ENCODE results near the gene BEGAIN.
A peak's percentile ranks its signal among the peaks of the same experiment; 100 is the strongest.

The BEGAIN gene

DNA sequence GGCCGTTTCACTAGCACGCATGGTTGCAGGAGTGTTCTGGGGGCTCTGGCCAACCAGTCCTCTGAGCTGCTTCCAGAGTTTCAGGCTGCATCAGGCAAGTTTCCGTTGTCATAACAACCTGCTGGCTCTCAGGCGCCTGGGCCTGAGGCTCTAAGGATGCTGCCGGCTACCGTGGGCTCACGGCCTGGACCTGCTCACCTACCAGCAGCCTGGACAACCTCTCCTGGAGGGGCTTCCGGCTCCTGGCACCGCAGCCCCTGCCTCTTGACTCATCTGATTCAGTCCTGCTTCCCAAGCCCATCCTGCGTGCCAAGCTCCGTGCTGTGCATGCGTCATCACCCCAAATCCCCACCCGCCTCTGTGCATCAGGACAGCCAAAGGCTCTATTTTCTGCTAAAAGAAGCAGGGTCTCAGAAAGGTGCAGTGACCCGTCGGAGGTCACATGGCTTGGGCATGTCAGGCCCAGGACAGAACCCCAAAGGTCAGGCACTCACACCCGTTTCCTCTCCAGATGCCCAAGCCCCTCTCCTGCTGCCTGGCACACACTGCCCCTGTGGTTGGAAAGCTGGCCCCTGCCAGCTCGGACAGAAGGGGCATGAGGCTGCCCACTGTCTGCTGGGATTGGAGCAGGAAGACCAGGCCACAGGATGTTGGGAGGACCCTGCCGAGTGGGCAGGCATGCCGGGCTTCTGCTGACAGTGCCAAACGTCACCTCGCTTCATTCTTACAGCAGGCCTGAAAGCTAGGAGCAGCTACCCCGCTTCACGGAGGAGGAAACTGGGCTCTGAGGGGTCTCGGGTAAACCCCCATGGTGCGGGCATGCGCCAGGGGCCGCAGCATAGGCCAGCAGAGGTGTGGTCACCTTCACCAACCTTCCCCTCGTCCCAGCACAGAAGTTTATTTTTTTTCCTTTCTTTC lies 5.7 kb downstream of the BEGAIN start:
- peak; percentile 23 for DNase-seq

DNA sequence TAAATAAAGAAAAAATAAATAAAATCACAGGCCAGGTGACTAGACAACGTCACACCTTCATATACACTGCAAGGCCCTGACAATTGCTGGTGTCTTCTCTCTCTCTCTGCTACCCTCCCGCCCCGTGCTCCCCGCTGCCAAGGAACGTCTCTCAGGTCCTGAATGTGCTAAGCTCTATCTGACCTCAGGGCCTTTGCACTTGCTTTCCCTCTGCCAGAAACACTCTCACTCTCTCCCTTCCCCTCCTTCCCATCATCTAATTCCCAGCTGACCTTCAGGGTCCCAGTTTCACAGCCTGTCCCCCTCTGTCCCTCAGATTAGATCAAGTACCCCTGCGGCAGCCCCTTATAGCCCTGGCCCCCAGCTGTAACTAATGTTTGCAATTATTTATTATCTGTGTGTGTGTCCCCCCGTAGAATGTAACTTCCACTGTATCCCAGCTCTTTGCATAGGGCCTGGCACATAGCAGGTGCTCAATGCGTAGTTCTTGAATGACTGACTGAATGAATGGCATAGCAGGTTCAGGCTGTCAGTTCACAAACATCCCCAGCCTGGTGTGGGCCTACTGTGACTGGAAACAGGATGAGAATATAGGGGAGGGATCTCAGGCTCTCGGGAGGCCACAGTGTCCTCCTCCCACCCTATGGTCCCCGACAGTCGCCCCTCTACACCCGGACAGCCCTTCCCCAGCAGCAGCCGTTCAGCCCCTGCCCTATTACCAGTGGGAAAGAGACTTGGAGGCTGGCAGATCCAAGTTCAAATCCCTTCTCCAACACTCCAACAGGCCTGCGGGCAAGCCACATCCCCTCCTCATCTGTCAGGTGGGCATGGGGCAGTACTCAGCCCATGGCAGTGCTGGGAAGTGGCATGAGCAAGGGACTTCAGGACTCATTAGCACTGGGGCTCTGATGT lies 6.6 kb downstream of the BEGAIN start:
- DNase-seq = peak; percentile 7

DNA sequence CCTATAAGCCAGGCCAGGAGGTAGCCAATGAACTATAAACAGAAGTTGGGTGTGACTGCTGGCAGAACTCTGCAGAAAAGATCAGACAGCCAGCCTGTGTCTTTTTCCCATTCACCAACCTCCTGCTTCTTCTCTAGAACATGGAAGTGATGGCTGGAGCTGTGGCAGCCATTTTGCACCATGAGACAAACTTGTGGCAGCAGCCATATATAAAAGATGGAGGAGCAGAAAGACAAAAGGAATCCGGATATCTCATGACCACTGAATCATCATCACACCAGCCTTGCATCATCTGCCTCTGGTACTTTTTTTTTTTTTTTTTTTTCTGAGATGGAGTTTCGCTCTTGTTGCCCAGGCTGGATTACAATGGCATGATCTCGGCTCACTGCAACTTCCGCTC lies 8.7 kb downstream of the BEGAIN start:
- no peak for DNase-seq

DNA sequence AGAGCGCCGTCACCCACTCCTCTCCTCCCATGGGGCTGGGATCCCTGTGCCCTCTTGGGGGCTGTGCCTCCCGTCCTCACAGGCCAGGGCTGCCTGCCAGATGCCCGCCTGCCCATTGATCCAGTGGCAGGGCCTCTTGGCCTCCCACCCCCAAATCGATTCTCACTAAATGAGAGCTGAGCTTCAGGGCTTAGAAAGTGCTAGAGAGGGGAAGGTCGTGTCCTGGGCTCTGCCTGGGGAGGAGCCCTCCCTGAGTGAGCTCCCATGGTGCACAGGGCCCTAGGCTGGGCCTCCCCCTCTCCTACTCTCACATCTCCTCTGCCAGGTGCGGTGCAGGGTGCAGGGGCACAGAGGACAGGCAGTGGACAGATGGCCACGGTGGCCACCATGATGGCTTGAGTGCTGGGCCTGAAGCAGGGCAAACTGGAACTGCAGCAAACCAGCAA lies 9.2 kb downstream of the BEGAIN start:
- DNase-seq = peak; percentile 18

DNA sequence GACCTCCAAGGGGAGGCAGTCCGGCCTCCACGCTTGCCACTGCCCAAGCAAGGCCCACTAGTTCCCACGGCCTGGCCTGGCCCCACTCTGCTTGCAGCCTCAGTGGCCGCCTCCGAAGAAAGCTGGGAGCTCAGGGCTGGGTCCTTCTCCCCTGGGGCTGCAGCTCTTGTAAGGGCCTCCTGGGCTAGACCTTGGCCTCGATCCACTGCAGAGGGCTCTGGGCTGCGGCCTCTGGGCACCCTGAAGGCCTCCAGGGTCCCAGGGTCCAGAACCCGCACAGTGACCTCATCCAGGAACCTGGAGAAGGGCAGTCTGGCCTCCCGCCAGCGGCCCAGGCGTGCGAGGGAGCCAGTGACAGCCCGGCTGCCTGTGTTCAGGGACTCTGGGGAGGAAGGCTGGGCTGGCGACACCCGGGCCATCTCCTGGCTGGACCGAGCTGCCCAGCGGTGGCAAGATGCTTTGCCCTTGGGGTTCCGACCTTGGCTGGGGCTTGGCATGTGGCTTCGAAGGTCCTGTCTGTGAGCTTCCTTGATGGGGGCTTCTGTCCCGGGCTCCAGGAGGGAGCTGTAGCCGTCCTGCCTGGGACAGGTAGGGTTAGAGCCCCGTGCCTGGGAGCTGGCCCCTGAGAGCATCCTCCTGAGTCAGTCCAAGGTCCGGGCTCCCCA lies 9.8 kb downstream of the BEGAIN start:
- peak; percentile 21 for DNase-seq

DNA sequence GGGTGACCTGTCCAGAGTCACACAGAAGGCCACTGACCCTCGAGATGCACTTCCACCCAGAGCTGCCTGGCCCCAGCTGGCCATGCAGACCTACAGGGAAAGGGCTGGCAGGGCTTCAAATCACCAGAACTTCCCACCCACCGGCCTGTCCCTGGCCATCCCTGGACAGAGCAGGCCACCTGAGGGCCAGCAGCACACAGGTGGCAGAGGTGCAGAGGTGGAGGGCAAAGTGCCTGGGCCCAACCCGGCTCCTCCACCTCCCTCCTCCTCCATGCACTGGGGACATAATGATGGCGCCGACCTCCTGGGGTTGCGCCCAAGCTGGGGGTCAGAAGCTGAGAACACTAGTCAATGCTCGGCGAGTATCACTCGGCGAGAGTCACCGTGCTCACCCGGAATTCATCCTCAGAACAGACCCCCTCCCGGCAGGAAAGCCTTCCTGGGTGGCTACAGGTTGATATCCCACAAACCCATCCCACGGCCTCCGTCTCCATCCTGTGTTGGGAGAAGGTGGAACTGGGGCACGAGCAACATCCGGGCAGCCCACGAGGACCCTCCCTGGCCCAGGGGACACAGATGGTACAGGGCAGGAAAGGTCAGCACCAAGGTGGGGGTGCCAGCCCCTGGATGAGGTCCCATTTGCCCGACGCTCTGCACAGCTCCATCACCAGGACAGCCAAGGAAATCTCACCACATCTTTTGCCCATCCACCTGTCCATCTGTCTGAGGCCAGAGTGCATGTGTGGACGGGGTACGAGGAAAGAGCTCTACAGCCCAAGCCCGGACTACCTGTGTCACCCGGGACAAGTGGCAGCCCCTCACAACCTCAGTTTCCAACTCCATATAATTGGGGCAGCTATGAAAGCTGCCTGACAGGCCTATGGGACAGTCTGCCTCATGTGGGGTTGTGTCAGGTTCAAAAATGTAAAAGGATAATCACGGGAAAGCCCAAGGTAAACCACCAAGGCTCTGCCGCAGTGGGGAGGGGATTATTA lies 10.8 kb downstream of the BEGAIN start:
- DNase-seq = peak; percentile 21

DNA sequence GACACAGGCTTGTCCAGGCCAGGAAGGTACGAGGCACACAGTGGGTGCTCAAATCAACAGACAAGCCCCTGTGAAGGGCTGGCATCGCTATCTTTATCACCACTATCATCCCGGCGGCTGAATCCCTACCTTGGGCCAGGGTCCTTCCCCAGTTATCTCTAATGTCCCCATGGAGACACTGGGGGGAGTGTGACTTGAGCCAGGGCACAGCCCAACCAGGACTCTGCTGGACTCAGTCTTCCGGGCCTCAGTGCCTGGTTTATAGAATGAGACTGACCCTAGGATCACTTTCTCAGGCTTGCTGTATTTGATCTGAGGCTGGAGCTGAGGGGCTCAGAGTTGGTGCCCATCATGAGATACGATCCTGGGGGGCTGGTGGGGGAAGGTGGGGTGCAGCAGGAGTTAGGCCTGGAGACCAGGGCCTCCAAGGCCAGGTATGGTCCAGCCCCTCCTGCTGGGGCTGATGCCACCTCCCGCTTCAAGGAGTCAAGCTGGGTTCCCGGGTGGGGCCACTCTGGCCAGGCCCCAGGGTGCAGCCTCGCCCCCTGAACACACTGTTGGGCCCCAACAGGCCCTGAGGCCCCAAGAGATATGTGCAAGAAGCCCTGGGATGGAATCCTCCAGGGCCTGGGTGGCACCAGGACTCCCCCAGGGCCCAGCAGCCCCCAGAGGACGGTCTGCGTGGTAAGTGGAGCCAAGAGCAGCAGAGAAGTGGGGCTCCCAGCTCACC lies 11.8 kb downstream of the BEGAIN start:
- DNase-seq = peak; percentile 14

DNA sequence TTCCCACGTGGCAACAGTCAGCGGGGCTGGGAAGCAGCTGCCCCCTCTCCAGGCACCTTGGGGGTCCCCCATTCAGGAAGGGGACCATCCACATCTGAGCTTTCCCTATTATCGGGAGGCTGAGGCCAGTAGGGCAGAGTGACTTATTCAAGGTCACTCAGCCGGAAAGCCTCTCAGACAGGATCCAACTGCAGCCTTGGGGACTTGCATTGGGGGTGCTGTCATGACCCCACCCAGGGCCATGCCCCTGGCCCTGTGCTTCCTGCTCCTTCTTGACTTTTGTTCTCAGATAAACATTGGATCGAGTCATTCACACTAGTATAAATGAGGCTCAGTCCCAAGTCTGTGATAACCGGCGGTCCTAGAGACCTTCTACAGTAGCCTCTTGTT lies 12.6 kb downstream of the BEGAIN start:
- no peak for DNase-seq

DNA sequence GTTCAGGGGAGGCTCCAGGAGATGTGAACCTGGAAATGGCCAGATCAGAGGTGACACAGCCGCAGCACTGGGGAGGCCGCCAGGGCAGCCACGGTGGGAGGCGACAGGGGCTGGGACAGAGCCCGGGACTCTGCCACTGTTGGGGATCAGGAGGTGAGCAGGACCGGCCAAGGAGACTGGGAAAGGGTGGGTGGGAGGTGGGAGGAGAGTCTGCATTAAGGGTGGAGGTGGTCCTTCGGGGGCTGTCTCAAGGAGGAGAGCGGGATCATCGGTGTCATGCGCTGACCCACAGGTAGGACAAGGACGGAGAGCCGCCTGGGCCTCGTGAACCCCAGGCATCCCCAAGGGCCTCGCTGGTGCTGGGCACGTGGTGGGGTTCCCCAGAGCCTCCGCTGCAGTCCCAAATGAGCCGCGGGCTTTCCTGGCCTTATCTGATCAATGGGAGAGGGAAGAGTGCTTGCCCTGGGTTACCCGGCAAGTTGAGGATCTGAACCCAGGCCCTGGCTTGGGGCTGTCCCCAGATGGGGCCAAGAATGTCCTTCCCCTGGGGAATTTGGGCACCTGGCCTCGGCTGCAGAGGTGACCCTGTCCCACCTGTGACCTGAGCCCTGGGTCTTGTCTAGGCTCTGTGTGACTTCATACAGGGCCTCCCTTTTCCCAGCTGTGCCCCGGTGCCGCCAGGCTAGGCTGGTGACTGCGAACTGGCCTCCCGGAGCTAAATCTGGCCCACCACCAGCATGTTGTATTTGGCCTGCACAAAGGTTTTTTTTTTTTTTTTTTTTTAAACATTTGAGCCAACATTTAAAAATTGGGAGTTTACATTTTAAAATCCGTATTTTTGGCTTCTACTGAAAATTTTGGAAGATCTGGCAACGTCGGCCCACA lies 13.2 kb downstream of the BEGAIN start:
- no peak for DNase-seq

DNA sequence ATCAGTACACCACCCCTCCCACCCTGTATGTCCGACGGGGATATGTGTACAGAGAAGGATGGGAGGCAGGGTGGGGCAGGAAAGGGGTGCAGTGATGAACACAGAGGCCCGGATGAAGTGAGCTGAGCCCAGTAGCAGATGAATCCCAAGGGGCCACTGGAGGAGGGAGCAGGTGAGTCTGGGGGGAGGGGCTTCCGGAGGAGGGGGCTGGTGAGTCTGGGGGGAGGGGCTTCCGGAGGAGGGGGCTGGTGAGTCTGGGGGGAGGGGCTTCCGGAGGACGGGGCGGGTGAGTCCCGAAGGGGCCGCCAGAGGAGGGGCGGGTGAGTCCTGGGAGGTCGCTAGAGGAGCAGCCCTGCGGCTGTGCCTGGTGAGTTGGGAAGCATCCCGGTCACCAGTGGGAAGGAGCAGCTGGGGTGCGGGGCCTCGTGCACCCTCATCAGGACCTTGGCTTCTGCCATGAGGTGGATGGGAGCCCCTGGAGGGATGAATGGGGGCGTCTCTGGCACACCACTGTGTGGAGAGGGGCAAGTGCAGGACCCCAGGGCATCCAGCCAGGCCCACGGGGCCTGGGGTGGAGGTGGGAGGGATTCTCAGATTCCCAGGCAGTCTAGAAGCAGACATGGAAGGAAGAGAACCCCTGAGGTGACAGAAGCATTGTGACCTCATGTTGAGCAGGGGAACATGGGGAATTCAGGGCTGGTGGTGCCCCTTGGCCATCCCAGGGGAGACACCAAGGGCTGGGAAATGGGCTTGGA lies 14.0 kb downstream of the BEGAIN start:
- DNase-seq = no peak

DNA sequence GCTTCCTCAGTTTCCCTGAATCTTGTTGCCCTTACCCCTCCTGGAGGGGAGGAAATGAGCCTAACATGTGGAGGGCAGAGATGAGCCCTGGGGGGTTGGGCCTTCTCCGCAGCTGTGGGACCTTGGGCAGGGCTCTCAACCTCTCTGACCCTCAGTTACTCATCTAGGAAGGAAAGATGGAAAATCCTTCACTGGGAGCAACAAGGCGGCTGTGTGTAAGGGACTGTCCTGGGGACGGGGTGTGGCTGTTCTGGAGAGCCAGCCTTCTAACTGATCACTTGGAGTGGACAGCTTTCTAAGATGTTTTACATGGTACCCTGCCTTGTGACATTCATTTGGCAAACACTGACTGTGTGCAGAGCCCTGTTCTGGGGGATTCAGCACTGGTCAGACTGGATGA lies 14.7 kb downstream of the BEGAIN start:
- DNase-seq = no peak

DNA sequence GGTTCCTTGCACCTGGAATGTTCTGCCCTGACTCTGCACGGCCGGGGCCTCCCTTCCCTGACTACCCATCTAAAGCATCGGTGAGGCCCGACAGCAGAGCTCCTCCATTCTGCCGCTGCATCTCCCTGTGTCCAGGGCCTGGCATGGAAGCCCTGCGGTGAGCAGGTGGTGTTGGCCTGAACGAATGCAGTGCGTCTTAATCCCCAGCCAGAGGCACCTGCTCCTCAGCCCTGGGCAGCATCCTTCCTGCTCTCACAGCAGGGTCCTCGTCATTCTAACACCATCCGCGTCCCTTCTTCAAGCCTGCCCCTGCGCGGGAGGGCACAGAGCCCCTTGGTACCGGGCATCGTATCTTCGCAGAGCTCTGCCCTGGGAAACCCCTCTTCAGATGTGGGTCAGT lies 15.4 kb downstream of the BEGAIN start:
- DNase-seq = no peak

DNA sequence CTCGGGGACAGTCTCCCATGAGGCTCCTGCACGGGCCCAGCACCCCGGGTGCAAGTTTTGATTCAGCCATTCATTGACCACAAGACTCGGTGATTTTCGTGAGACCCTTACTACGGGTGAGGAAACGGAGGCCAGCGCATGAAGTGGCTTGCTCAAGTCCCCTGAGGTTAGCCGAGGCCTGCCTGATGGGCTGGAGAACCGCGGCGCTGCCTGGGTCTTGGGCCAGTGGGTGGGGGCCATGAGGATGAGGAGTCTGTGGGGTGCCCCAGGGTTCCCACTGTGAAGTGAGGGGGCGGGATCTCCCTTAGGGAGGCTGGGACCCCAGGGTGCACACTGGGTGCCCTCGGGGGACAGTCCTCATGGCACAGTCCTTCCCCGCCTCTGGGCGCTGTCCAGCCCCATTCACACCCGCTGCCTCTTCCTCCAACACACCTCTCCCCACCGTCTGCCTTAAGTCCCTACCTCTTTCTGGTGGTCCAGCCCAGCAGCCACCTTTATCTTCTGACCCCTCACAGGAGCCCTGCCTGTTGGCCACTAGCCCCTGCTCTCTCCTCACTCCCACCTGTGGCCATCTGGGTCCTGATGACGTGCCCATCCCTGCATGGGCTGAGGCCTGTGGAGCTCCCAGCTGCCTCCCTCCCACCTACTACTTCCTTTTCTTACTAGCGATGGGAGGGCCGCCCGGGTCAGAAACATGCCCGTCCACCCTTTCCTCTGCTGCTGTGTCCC lies 16.3 kb downstream of the BEGAIN start:
- DNase-seq = no peak

DNA sequence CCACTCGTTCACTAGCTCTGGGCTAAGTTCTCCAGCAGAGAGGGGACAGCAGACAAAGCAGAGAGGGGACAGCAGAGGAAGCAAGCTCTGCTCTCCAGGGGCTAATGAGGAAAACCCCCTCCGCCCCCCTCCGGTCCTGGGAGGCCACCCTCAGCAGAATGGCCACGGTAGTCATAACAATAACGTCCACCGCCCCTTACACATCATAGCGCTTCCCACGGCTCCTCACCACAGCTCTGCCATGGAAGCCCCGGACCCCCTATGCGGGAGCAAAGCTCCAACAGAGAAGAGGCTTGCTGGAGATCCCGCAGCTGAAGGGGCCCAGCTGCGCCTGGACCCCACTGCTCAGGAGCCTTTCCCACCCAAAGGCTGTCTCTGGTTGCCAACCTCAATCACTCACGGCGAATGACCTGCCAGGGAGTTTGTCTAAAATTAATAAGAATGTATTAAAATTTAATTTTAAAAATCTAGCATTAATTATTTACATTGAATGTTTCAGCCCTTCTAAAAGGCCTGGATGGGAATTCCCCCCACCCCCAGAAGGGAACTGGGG lies 17.4 kb downstream of the BEGAIN start:
- no peak for DNase-seq

DNA sequence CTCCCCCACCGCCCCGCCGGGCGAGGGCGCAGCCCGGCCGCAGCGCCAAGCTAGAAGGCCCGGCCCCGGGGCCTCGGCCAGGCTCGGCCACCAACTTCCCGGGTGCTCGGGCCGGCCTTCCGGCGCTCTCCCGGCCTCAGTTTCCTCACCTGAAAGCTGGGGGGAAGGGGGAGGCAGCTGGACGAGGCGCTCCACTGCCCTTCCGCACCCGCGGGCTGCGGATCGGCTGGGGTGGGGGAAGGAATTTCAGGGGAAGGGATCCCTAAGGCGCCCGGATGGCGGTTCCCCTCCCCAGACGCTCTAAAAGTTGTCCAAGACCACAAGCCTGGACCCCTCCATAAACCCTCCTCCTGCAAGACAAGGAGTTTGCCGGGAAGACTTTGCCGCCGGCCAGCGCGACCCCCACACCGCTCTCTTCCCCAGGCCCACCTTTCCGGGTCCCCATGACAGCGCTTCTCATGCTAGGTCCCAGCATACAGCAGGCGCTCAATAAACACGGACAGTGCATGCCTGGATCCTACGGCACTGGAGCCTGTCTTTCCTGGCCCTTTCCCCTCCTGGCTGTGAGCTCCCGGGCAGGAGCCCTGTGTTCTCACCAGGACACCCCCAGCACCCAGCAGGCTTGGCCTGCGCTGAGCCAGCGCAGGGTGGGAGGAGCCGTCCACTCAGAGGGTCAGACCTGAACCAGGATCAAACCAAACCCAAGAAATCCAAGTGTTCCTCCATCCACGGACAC lies 18.1 kb downstream of the BEGAIN start:
- DNase-seq = no peak

DNA sequence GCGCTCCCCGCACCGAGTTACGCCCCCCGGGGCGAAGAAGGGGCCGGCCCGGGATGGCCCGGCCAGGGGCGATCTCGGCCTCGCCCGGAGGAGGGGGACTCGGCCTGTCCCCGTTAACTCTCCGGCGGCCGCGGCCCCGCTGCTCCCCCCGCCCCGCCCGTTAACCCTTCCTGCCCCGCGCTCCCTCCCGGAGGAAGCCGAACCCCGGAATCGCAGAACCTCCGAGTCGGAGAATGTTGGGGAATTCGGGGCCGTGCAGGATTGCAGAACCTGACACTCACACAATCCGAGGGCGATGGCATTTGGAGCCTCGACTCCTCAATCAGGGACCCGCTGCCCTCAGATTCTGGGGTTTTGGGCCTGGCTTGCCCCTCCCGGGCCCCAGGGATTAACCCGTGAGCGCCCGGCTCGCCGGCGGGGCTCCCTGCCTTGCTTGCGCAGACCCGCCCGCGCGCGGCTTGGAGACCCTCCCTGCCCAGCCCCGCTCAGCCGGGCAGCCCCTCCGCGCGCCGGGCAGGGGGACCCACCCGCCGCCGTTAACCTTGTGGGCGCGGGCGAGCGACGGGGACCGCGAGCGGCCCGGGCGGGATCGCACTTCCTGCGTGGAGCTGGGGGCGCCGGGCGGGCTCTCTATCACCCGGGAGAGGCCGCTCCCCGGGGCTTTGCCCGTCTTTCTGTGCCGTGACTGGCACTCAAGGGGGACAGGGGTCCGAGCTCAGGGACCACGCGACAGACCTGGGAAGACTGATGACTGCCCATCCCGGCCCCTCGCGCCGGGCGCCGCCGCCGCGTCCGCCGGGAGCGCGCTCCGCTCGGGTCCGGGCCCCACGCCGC lies 18.8 kb downstream of the BEGAIN start:
- no peak for DNase-seq

DNA sequence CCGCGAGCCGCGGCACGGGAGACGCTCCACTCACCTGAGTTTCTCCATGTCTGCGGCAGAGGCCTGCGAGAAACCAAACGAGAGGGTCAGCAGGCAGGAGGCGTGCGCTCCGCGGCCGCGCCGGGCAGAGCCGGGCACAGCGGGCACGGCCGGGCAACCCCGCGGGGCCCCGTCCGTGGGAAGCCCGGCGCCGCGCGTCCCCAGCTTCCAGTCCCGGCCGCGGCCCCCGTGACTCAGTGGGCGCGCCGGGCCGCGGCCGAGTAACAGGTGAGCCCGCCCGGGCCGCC lies 19.4 kb downstream of the BEGAIN start:
- no peak for DNase-seq
